GM18870 (cell line): ENCODE measurements around the gene LAGE3.

ENCODE experiments used
- ATAC-seq: cut with Tn5 transposase; IDR thresholded peaks from one replicate; pipeline ENCODE4 v1.9.1; 2021; ENCODE audit warnings: moderate library complexity; ENCODE audit not compliant: unreplicated experiment

The LAGE3 gene

GRCh38 chrX:154458954-154459778 lies 19.9 kb downstream of the LAGE3 start:
- no peak for ATAC-seq

DNA sequence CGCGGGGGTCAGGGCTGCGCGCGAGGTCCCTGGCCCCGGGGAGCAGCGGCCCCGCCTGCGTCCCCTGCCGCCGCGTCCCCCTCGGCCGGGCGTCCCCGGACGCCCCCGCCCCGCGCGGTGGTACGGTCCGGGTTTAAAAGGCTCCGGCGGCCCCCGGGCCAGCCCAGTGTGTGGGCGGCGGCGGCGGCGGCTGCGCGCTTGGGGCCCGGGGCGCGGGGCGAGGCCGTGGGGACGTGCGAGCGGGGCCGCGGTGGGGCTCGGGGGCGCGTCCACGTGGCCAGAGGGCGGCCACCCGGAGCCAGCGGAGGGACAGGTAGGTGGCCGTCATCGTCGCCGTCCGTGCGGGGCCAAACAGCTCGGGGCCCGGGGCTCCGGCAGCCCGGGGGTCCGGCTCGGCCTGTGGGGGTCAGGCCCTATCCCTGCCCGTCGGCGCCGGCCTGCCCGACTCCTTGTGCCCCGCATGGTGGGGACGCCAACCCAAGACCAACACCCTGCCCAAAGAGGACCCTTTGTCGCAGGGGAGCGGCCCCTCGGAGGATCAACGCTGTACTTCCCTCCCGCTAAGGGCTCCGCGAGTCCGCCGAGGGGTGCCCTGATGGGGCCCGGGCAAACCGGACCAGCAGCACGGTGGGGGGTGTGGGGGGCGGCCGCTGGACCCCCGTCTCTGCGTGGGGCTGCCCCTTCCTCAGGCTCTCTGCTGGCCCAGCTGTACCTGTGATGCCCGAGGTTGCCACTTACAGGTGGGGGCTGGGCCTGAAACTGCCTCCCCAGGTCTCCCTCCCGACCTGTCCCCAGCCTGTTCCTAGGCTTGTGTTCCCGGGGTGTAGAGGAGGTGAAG lies 20.7 kb downstream of the LAGE3 start, which contains the start of gene PLXNA3:
TSS of gene PLXNA3 (plus strand) at position 166 of the 838 bp plus-strand sequence. CDS start 1,903 bp downstream, outside the sequence.
- no peak for ATAC-seq

- no peak for ATAC-seq
Observed at GRCh38 chrX:154457491-154458115, 21.5 kb downstream of the LAGE3 start.

GRCh38 chrX:154452823-154453222 lies 26.3 kb downstream of the LAGE3 start:
- no peak for ATAC-seq

DNA sequence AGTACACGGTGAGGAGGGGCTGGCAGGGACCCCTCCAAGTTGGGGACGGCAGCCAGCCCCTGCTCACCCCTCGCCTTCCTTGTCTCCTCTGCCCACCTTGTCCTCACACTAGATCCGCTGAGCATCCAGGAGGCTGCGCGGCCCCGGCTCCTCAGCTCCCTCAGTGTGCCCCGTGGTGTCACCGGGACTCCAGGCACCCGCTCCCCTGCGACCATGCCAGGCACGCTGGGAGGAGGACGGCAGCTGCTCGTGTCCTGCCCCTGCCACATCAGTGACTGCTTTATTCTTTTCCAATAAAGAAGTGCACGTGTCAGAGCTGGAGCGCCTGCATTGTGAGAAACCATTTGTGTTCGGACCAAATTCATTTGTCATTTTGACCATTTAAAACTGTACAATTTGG lies 28.8 kb downstream of the LAGE3 start:
- ATAC-seq = no peak

GRCh38 chrX:154449618-154450017 lies 29.5 kb downstream of the LAGE3 start:
- no peak for ATAC-seq

- ATAC-seq = no peak
Observed at GRCh38 chrX:154448484-154448883, 30.6 kb downstream of the LAGE3 start.

DNA sequence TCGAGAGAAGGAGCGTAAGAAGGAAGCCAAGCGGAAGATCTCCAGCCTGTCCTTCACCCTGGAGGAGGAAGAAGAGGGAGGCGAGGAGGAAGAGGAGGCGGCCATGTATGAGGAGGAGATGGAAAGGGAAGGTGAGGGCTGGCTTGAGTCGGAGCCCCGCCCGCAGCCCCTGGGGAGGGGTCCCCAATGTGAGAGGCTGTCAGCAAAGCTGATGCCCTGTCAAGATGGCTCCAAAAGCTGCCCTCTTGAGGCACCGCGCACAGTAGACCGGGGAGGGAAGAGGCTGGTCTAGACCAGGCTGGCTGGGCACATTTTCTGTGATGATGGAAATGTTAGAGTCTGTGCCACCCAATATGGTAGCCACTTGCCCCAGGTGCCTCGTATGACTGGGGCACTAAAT lies 32.7 kb downstream of the LAGE3 start:
- ATAC-seq = no peak

- no peak for ATAC-seq
Observed at GRCh38 chrX:154445776-154446175, 33.3 kb downstream of the LAGE3 start.

DNA sequence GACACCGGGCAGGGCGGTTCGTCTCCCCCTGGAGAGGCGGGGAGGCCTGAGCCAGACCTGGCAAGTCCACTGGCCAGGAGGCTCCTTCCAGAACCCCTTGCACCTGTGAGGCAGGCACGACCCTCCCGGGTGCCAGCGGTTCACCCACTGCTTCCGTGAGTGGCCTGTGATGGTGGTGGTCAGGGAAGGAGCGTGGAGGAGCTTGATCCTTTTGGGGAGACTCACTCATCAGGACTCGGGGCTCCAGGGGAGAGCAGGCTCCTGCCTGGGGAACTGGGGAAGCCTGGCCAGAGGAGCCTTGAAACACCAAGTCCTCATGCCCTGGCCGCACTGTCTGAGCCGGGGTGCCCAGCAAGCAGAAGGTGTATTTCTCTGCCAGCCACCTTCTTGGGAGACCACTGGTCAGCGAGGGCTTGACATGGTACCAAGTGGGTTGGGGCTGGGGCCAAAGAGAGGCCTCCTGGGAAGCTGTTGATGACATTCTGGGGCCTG lies 34.3 kb downstream of the LAGE3 start:
- ATAC-seq = no peak

DNA sequence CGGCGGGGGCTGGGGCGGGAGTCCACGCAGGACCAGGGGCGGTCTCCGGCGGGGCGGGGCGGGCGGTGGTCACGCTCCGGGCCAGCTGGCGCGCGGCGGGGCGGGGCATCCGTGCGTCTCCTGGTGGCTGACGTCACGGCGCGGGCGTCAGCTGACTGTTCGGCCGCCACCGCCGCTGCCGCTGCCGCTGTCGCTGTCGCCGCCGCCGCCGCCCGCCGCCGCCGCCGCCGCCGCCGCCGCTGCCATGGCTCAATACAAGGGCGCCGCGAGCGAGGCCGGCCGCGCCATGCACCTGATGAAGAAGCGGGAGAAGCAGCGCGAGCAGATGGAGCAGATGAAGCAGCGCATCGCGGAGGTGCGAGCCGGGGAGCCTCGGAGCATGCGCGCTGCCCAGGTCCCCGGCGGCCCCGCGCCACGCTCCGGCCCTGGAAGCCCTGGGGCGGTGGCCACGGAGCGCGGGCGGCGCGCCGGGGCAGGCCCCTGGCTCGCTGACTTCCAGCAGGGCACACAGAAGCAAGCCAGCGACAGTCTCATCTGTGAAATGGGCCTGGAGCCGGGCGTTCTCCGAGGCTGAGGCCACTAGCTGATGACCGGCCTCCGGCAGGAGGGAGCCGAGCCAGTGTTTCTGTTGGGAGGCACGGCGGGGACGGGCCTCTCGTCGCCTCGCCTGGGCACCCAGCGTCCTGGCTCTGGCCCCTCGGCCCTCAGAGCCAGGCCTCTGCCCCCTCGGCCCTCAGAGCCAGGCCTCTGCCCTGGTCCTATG lies 34.9 kb downstream of the LAGE3 start, which contains the start of gene FAM50A:
TSS of gene FAM50A (plus strand) at position 150 of the 763 bp plus-strand sequence. CDS start at position 245, 95 bp downstream.
- no peak for ATAC-seq

GRCh38 chrX:154443479-154443910 lies 35.6 kb downstream of the LAGE3 start:
- ATAC-seq = no peak

DNA sequence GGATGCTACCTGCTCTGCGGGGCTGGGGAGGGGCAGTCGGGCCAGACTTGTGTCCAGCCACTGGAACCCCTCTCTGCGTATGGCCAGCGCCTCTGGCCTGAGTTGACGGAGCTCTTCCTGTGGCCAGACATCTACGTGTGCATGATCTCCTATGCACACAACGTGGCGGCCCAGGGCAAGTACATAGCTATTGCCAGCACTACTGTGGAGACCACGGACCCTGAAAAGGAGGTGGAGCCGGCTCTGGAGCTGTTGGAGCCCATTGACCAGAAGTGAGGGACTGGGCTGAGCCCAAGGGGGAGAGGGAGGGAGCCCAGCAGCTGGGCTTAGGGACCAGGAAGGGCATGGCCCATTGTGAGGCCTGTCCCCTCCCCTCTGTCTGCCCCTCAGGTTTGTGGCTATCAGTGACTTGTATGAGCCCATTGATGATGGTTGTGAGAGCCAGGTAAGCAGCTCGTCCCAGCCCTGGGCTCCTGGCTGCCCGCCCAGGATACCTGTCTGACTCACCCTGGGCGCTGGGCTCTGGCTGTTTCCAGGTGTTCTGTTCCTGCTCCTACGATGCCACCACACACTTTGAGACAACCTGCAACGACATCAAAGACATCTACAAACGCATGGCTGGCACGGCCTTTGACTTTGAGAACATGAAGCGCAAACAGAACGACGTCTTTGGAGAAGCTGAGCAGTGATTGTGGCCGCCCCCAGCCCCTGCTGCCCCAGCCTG lies 36.9 kb downstream of the LAGE3 start:
- no peak for ATAC-seq

DNA sequence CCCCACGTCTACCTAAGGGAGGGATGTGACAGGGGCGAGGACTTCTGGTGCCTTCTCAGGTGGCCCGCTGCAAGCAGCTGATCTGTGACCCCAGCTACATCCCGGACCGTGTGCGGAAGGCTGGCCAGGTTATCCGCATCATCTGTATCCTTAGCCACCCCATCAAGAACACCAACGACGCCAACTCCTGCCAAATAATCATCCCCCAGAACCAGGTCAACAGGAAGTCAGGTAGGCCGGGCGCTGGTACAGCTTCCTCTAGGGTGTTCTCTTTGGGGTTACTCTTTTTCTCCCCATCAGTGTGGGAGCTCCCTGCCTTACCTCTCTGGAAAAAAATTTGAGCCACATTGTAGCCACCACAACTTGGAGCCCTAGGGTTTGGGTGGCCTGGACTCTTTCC lies 37.5 kb downstream of the LAGE3 start:
- ATAC-seq = no peak

DNA sequence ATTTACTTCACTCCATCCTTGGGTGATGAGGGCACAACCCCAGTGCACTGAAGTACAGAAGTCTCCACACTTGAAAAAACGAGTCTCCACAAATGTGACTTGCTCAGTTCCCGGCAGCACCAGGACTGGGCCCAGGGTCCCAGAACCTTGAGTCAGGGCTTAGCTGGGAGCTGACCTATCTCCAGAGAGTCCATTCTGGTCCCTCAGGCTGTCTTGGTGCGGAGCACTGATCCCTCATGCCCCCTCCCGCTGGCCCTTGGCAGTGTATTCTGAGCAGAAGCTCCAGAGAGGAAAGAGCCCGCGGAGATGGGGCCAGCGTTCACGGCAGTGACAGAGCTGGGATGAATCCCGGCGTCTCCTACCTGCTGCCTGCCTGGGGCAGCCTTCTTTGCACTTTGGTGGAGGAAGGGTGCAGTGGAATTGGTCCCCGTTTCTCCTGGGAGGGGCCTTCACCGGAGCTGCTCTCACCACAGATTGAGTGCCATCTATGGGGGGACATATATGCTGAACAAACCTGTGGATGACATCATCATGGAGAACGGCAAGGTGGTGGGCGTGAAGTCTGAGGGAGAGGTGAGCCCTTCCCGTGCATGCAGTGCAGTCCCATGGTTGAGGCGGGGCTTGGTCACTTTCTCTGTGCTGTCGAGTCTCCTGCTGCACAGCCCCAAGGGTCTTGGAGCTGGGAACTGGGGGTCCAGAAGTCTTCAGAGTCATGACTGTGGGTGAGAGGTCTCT lies 38.3 kb downstream of the LAGE3 start:
- no peak for ATAC-seq

DNA sequence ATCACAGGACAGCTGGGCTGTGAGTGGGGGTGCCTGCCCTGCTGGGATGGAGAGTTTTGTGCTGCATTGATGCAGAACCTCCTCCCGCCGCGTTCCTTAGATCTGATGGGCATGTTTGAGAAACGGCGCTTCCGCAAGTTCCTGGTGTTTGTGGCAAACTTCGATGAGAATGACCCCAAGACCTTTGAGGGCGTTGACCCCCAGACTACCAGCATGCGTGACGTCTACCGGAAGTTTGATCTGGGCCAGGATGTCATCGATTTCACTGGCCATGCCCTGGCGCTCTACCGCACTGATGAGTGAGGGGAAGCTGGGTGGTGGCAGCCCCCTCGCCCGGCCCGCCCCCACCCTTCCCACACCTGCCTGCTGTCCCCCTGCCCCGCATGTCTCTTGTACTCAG lies 39.2 kb downstream of the LAGE3 start:
- no peak for ATAC-seq

DNA sequence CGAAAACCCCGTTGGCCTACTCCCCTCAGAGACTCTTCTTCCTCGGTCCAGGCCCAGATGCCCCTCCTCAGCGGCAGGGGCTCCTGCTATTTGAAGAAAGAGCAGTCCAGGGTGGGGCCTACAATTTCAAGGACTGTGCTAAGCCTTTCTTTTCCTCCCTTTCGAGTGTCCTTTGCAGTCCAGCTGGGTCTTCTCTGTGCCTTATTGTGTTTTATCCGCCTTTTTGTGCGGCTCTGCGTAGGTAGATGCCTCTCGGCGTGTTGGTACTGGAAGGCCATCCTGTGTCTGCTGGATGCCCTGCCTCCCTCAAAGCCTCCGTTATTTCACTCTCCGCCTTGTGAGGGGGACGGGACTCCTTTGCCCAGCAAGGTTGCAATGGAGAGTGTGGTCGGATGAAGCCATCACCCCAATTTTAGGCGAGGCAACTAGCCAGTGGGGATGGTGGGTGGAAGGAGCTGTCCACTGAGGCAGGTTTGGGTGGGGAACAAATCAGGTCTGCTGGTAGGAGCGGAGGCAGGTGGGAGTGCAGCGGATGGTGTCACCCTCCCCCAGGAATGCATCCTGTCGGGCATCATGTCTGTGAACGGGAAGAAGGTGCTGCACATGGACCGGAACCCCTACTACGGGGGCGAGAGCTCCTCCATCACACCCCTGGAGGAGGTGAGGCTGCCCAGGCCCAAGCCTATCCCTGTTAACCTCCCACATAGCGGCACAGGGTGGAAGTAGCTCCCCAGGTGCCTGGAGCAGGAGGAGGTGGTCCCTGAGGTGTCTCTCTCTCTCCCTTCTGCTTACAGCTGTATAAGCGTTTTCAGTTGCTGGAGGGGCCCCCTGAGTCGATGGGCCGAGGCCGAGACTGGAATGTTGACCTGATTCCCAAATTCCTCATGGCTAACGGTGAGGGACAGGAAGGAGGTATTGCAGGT lies 40.8 kb downstream of the LAGE3 start:
- ATAC-seq = no peak
